Activated CD4-positive, alpha-beta T cell treated with anti-CD3 and anti-CD28 coated beads, Interleukin-2, amount 50 U/mL, for 1 hour (primary cell): ENCODE data around the gene SELENOK.

Experiments
- DNase-seq: peaks from one replicate; pipeline ENCODE4 v3.0.0-alpha.2; 2020

The SELENOK gene

DNA sequence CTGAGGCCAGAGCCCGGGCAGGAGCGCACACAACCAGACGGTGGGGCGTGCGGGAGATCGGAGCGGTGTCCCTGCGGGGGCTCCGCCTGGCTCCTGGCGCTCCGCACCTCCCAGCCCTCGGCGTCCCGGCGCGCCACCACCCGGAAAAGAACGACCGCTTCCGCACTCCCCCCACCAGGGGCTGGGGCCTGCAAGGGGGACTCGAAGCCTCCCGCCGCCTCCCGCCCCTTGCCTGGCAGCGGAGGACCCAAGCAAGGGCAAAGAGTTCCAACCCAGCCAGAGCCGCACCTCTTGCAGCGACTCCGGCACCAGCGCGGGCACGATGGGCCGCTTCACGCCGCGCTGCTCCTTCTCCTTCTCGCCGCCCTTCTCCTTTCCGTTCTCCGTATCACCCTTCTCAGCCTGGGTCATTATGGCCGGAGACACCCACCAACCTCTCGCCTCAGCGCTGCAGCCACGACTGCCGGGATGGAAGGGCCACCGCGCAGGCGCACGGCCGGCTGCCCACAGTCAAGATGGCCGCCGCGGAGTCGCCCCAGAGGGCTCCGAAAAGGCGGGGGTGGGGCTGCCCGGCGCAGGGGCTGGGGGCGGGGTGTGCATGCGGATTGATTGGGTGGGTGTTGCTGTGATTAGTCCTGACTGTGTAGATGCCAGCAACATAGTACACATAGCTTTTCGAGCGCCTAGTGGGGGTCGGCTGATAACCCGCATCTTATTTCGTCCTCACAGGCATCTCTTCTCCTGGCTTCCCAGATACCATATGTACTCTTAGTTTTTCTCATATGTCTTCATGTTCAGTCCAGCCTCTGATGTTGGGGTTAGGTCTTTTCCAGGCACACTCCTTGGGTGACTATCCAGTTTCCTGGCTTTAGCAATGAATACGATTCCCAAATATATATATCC is 9.7 kb downstream of the SELENOK start, which contains the start of gene ACTR8:
Gene ACTR8 (minus strand): TSS at position 462 of the 903 bp plus-strand sequence. CDS start 51 bp downstream, at position 411.
- DNase-seq: peak; percentile 82

DNA sequence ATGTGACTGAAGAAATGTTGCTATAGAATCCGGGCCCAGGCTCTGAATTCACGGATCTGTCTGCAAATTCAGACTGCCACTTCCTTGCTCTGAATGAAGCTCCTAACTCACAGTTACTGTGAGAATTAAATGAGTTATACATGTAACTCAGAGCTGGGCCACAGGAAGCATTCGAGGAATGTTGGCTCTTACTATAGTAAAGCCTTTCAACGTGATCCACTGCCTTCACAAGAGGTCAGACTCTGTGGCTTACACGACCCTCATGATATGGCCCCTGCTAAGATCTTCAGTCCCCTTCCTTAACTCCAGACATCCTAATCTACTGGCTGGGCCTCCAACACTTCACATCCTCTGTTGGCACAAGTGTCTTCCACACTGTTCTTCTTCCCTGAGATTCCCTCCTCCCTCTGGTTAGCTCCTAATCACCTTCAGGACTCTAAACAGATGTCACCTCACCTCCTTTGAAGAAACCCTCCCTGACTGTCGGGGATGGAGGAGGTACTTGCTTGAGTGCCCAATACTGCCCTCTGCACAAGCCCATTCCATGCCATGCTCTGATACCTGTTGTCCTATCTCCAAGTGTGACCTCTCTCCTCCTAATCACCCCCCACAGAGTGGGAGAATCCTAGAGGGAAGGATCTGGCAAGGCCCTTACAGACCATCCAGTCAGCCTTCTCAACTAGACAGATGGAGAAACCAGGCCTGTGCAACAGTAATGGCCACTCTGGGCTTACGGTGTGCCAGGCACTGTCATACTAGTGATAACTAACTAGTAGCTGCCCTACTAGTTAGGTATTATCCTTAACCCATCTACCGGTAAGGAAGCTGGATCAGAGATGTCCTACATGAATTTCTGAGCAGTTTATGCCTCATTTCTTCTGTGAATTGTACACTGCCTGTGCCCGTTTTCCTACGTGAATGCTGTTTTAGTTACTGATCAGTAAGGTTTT is 11.0 kb downstream of the SELENOK start:
- DNase-seq: no peak

DNA sequence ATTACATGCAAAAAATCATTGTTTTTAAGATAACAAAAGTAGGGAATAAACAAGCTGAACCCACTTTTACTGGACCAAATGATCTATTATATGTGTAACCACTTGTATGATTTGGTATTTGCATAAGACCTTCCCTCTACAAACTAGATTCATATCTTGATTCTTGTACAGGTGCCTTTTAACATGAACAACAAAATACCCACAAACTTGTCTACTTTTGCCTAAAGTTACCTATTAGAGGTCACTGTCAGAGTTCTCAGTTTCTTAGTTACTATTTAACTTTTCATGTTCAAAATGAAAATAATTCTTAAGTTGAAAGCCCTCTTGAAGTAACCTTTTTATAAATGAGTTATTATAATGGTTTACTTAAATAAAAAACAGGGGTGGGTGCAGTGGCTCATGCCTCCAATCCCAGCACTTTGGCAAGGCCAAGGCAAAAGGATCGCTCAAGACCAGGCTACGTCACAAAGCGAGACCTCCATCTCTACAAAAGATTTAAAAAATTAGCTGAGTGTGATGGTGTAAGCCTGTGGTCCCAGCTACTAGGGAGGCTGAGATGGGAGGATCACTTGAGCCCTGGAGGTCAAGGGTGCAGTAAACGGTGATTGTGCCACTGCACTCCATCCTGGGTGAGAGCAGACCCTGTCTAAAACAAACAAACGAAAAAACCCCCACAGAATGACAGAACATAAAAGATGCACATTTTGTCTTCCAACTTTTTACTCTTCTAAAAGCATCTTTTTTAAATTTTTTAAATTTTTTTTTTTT is 25.7 kb downstream of the SELENOK start:
- no peak for DNase-seq

DNA sequence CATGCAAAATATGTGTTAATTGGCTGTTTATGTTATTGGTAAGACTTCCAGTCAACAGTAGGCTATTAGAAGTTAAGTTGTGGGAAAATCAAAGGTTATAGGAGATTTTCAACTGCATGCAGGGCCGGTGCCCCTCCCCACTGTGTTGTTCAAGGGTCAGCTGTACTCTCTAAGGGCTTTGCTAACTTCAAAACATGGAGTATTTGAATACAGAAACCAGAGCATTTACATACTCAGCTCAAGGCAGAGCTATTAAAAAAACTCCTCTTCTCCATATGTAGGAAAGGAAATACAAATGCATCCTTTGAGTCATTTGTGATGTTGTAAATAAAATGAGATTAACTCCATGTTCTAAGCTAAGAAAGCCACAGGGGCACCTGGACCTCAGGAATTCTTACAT is 28.5 kb downstream of the SELENOK start:
- DNase-seq: no peak

DNA sequence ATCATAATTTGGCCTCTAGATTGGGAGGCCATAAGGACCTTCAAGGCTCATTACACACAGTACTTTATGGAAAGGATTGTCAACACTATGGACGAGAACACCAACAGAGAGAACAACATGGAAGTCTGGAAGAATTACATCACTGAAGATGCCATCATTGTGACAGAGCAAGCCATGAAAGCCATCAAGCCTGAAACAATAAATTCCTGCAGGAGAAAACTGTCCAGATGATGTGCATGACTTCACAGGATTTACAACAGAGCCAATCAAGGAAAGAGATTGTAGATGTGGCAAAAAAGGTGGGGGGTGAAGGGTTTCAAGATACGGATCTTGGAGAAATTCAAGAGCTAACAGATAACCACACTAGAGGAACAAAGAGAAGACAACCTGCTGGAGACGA is 29.4 kb downstream of the SELENOK start:
- DNase-seq: no peak

DNA sequence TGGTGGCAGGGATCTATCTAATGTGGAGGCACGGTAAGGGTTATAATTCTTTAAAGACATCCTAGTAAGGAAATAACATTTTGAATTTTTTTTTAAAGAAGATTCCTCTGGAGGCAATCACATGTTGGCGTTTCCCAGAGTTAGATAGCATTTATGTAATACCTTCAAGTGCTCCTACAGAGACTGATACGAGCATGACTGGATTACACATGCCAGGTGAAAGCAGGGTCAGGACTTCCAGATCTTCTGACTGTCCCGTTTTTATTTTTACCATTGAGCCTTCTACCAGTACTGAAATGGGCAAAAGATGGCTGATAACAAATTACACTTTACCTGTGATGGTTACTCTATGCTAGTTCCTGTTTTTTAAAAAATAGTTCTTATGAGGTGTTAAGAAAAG is 31.5 kb downstream of the SELENOK start:
- DNase-seq: no peak

DNA sequence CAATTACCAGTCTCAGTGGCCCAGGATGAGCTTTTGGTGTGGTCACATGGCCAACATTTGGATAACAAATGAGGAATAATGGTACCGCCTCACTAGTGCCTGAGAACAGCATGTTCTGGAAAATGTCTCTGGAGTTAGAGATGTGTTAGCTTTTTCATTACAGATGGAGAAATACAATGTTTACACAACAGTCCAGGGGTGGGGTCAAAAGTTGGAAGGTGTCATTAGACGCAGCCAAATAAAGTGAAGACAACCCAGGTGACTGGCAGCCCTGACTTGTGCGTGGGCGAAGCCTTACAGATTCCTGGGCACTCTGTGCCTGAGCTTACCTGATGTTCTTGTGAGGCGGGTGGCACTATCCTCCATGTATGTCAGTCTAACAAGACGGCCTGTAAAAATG is 32.5 kb downstream of the SELENOK start:
- DNase-seq: no peak

DNA sequence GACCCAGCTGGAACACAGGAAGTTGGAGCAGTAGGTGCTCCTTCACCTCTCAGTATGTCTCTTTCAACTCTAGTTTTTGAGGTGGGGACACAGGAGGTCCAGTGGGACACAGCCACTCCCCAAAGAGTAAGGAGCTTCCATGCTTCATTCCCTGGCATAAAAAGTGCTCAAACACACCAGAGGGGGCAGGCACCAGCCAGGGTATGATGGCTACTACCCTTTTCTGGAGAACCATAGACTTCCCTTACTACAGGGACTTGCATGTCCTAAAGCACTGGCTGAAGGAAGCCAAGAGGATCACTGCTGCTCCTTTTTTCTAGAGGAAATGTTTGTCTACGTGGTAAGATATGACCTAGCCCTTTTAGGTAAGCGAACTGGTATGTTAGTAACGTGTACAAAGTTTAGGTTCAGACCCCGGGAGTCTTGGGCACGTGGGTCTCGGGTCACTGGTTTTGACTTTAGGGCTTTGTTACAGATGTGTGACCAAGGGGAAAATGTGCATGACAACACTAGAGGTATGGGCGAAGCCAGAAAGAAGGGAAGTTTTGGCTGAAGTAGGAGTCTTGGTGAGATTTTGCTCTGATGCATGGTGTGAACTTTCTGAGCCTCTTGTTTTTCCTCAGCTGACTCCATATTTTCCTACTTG is 33.4 kb downstream of the SELENOK start:
- DNase-seq: no peak

DNA sequence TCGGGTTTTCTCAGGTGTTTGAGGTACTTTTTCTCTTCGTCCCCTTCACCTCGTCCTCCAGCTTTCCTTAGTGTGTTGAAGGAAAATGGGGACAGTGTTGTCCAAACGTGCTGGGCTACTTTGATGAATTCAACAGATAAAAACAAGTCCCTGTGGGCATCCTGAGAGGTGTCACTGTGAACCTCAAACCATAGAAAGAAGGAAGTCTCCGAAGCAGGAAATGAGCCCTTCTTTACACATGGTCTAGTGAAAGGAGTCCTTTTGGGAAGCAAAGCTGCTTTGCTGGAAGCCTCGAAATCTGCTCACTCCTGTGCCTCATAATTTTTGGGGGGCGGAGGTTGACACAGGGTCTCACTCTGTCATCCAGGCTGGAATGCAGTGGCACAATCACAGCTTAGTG is 34.7 kb downstream of the SELENOK start:
- DNase-seq: no peak

DNA sequence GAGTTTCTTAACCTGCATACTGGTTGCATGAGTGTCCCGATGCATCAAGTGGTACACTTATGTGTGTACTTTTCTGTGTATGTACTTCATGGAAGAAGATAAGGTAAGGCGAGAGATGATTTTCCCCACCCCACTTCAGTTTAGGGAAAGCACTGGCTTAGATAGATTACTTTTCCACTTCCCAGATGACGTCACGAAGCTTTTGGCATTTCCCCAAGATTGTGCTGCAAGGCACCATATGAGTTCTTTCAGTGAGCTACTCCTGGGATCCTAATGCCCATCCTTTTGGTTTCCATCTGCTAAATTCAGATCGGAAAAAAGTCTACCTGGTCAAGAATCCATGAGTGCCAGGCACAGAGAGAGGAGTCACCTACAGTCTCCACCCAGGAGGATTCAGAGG is 40.8 kb downstream of the SELENOK start:
- DNase-seq: no peak

DNA sequence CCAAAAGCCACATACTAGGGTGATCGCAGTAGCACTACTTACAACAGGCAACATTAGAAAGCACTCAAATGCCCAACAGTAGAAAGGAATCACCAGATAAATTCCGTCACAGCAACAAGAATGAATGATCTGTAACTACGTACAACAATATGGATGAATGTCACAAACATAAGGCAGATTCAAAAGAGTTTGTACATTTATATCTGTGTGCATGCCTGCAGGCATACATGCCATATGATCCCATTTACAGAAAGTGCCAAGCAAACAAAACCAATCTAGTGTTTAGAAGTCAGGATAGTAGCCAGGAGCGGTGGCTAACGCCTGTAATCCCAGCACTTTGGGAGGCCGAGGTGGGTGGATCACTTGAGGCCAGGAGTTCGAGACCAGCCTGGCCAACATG is 41.7 kb downstream of the SELENOK start:
- no peak for DNase-seq

DNA sequence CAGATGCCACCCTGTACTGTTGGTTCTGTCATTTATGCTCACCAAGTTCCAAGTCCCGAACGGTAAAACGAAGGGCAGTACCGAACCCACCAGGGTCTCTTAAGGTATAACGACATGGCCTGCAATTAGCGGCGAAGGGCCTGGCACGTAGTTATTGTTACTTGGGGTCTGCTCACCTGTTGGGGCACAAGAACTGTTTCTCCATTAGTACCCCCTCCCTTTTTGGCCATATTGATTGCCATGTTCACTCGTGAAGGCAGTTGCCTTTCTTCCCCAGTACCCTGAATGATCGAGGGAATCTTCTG is 44.9 kb downstream of the SELENOK start:
- no peak for DNase-seq

DNA sequence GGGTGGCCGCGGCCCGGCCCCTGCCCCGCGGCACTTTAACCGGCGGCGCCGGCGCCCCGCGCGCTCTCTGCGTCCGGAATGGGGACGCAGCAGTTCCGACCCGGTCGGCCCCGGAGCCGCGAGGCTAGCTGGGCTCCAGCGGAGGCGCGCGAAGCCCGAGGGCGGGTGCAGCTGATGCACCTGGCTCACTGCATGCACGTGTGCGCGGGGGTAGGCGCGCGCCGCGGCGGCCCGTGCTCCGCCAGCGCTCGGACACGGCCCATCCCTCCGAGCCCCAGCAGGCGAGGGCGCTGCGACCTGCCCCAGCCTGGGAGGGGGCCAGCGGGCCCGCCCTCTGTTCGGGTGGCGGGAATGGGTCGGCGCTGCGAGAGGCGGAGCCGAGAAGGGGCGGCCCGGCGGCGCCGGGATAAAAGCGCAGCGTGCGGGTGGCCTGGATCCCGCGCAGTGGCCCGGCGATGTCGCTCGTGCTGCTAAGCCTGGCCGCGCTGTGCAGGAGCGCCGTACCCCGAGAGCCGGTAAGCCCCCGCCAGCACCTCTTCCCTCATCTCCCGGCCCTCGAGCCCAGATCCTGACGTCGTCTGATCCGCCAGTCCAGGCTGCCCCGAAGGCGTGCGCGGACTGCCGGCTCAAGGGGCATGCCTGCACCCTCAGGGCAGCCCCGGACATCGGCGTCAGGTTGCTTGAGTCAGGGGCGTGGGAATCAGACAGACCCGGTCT is 45.4 kb downstream of the SELENOK start, which contains the start of the genes CHDH and IL17RB:
Gene CHDH (minus strand): TSS at position 286 of the 717 bp plus-strand sequence. CDS start 22,411 bp downstream, outside the sequence.
Gene IL17RB (plus strand): TSS at position 435 of the 717 bp plus-strand sequence. CDS start 21 bp downstream, at position 456.
- no peak for DNase-seq

DNA sequence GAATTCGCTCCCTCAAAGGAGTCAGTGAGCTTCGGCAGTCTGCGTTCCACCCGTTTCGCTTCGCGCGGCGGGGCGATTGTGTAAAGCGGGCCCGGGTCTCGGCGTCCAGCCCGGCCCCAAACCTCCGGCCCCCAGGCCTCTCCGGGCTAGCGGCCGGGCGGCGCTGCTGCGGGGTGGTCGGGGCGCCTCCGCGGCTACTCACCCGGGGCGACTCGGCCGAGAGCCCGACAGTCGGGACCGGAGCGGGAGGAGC is 45.9 kb downstream of the SELENOK start:
- DNase-seq: no peak

DNA sequence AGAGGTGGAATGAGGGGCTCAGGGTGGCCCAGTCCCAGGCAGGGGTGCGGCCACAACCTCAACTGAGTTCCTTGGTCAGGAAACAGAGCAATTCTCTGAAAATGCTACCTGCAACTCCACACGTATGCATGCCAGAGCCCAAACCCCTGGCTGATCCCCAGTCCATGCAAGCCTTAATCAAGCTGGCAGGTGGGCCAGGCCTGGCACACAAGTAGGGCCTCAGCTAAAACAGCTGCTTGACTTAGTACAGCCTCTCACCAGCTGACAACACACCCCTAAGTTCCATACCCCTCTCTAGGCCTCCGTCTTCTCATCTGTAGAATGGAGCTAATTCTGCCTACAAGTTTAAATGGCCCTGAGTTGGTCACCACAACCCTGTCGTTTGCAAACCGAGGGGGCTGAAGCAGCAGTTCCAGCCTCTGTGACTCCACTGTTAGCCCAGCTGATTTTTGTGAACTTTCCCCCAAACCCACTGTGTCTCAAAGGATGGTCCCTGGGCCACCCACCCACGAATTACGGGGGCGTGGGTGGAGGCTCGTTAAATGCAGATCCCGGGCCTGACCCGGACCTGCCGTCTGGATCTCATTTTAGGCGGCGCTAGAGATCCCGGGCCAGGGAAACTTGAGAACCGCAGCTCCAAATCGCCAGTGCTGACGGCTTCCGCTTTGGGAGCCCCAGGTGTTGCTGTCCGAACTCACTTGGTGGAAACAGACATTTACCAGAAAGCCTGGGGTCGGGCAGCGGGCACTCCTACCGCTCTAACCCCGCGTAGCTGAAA is 46.4 kb downstream of the SELENOK start:
- no peak for DNase-seq

DNA sequence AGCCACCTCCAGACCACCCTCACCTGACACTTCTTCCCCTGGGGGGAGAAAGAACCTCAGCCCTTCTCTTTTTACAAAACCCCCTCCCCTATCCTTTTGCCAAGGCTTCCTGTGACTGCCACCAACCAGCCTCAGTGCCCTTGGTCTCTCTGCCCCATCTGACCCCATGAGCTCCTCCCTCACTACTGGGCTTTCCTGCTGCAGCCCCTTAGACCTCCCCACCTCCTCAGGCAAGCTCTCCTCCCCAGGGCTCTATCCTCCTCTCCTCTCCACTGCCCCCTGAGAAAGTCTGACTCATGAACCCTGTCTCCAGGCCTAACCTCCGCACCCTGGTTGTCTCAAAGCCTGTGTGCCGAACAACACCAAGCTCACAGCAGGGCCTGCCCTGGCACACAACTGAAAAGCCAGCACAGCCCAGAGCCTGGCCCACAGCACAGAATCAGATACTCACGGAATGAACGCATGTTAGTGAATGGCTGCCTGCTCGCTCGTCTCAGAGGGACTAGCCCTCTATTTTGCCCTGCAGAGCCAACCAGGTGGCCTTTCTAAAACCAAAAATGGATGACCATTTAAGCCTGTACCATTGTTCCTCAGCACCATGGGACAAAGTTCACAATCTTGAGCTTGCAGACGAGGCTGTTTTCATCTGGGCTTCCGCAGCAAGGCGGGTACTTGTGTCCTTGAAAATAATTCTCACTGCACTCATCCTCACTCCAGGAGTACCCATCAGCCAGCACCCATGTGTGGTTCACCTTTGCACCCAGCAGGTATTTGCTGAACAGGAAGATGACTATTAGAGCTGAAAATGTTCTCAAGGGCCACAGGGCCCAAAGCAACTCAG is 47.2 kb downstream of the SELENOK start:
- DNase-seq: no peak

DNA sequence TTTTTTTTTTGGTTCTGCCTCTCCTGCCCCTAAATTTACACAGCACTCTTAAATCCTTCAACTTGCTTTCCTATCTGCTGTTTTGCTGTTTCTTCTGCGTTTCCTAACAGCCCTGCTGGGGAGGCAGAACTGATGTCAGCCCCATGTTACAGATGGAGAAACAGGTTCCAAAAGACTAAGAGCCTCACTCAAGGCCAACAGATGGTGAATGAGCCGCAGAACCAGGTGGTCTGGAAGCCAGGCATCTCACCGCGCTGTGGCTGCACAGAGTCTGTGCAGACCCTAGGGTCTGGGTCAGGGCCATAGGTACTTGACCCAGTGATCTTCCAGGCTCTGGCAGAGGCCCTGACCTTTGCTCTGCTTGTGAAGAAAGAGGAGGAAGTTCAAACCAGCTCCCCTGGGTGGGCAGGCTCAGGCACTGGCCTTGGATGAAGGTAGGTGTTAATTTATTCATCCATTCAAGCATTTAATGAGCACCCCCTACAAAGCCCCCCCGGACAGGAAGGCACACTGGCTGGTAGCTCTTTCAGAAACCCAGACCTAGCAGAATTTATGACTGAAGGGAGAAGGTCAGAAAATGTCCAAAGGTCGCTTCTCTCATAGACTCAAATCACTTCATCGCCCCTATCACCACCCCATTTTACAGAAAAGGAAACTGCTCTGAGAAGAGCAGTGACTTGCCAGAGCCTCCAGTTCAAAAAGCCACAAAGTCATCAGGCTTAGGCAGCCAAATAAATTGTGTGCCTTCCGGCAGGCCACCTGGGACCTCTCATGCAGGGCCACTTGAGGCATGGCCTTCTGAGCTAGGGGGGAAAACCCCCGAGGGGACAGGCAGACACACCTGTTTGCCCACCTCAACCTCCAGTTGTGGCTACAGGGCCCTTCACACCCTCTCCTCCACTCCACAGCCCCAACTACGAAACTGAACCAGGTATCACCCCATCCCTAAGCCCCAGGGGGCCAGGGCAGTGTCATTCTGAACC is 48.2 kb downstream of the SELENOK start:
- DNase-seq: no peak

DNA sequence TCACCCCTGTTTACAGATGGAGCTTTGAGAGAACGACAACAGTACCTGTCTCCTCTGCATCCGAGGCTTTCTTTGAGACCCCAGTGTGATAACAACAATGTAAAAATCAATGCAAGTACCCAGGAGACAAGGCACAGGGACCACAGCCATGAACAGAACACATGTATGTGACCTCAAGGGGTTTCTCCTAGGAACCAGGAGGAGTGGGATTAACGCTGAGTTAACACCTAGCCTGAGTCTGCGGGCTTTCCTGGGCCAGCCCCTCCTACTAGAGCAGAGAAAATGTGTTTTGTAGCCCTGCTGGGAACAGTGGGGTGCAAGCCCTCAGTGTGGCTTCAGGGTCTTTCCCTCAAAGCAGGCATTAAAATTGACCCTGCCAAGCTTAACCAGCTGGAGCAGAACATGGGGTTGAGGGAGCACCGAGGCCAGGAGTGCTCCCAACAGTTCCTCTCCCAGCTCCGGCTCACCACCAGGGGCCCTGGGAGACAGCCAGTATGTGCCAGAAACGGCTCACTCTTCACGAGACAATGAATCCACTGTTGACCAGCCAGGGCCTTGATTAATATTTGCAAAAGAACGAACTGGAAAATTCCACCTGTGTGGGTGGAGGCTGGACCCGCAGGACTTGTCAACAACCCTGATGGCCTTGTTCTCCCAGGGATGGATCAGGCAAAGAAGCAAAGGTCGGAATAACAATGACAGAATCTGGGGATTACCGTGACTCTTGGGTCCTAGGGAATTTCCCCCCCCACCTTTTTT is 49.0 kb downstream of the SELENOK start:
- no peak for DNase-seq
